T47D (cell line): ENCODE measurements around the gene KIF3B.
"Not testable (repeated sequence)": the region's sequence is repeated elsewhere in the genome, so short reads cannot be mapped to it uniquely, and the experiment has no call there.

Experiments
- DNase-seq, 2 experiments: peaks; one replicate each; pipeline versions ENCODE4 v3.0.0 to v3.0.0-alpha.2; 2011 to 2012; ENCODE audit warnings: low read depth in 1 of 2, low spot score in 1 of 2
- JUND ChIP-seq: IDR thresholded peaks from 2 replicates; pipeline ENCODE4 v1.6.1; 2012; ENCODE audit warnings: low read depth
- in situ Hi-C: cut with HindIII; loops from 2 replicates; pipeline ENCODE4 v1.10.0; 2016; ENCODE audit warnings: low sequenced_read_pairs, low pct_unique_long_range_greater_than_20kb

The KIF3B gene

GRCh38 chr20:32261644-32262043 is 15.8 kb upstream of the KIF3B start:
- DNase-seq: no peak
- no peak for TF ChIP-seq JUND
- in situ Hi-C loops: no loop called here

- in situ Hi-C loops: no loop called here
- no peak for DNase-seq
- no peak for TF ChIP-seq JUND
These were observed 14.0 kb upstream of the KIF3B start for GRCh38 chr20:32263398-32263954.

- in situ Hi-C loops: no loop called here
- DNase-seq: no peak
- no peak for TF ChIP-seq JUND
These were observed 5.8 kb upstream of the KIF3B start for GRCh38 chr20:32271620-32272019.

- in situ Hi-C loops: no loop called here
- DNase-seq: no peak
- no peak for TF ChIP-seq JUND
These were observed 3.1 kb upstream of the KIF3B start for GRCh38 chr20:32274359-32274758.

- DNase-seq, in situ Hi-C loops: not testable (repeated sequence)
These were observed 2.3 kb upstream of the KIF3B start for GRCh38 chr20:32275163-32275562.

GRCh38 chr20:32278199-32278643 is 770 bp downstream of the KIF3B start:
- in situ Hi-C loops: no loop called here
- DNase-seq: no peak

GRCh38 chr20:32281711-32282110 is 4.3 kb downstream of the KIF3B start:
- DNase-seq: no peak
- TF ChIP-seq JUND: no peak
- in situ Hi-C loops: no loop called here

More at GRCh38 chr20:32278199-32278643, 770 bp downstream of the KIF3B start:
- no peak for TF ChIP-seq JUND

- no peak for DNase-seq
- TF ChIP-seq JUND: no peak
- in situ Hi-C loops: no loop called here
These were observed 5.0 kb downstream of the KIF3B start for GRCh38 chr20:32282461-32282860.

GRCh38 chr20:32285082-32285620 is 7.7 kb downstream of the KIF3B start:
- in situ Hi-C loops: no loop called here
- DNase-seq: no peak
- TF ChIP-seq JUND: no peak

- in situ Hi-C loops: no loop called here
- TF ChIP-seq JUND: no peak
- no peak for DNase-seq
These were observed 8.3 kb downstream of the KIF3B start for GRCh38 chr20:32285621-32286371.

GRCh38 chr20:32287231-32287638 is 9.8 kb downstream of the KIF3B start:
- in situ Hi-C loops: no loop called here
- no peak for TF ChIP-seq JUND

GRCh38 chr20:32288225-32288849 is 10.9 kb downstream of the KIF3B start:
- TF ChIP-seq JUND: no peak
- no peak for DNase-seq
- in situ Hi-C loops: no loop called here

More at GRCh38 chr20:32287231-32287638, 9.8 kb downstream of the KIF3B start:
- DNase-seq: no peak

- in situ Hi-C loops, DNase-seq: not testable (repeated sequence)
These were observed 11.8 kb downstream of the KIF3B start for GRCh38 chr20:32289299-32289660.
